Neural cell (in vitro differentiated cells): Measurements from ENCODE around the gene GRIK2.

Source experiments
- CTCF ChIP-seq: fragments of 450-650 bp; IDR thresholded peaks from 2 replicates; pipeline ENCODE4 v1.5.1; 2014; ENCODE audit warnings: antibody characterized with exemption, mild to moderate bottlenecking, moderate library complexity; ENCODE audit not compliant: poor library complexity, severe bottlenecking
- EZH2 ChIP-seq: fragments of 200-600, 300-800 bp; shearing (Covaris generic), sonication (generic); IDR thresholded peaks from 2 replicates; pipeline ENCODE4 v1.6.1; 2014; ENCODE audit warnings: antibody characterized with exemption, low read length, borderline replicate concordance, mild to moderate bottlenecking; ENCODE audit not compliant: insufficient read depth, poor library complexity, severe bottlenecking
- TAF1 ChIP-seq: IDR thresholded peaks from 2 replicates; pipeline ENCODE4 v1.6.1; 2012; ENCODE audit warnings: low read depth

DNA sequence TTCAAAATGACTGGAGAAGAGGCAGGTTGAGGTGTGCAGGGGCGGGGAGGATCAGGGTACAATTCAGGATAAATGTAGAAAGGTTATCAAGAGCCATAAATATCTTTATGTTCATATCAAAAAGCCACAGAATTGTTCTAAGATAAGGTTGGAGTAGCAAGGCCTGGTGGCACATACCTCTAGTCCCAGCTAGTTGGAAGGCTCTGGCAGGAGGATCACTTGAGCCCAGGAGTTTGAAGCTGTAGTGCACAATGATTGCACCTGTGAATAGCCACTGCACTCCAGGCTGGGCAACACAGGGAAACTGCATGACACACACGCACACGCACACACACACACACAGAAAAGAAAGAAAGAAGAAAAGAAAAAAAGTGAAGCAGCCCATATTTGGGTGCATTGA is 194.8 kb downstream of the GRIK2 start:
- no peak for TF ChIP-seq EZH2
- TF ChIP-seq CTCF: no peak
- TF ChIP-seq TAF1: no peak
